Right kidney (tissue), 1 donor: Measurements from ENCODE around the gene ATOH1.

ENCODE experiments used
- DNase-seq: peaks from one replicate; pipeline ENCODE4 v3.0.0-alpha.2; 2016

ATOH1 gene

DNA sequence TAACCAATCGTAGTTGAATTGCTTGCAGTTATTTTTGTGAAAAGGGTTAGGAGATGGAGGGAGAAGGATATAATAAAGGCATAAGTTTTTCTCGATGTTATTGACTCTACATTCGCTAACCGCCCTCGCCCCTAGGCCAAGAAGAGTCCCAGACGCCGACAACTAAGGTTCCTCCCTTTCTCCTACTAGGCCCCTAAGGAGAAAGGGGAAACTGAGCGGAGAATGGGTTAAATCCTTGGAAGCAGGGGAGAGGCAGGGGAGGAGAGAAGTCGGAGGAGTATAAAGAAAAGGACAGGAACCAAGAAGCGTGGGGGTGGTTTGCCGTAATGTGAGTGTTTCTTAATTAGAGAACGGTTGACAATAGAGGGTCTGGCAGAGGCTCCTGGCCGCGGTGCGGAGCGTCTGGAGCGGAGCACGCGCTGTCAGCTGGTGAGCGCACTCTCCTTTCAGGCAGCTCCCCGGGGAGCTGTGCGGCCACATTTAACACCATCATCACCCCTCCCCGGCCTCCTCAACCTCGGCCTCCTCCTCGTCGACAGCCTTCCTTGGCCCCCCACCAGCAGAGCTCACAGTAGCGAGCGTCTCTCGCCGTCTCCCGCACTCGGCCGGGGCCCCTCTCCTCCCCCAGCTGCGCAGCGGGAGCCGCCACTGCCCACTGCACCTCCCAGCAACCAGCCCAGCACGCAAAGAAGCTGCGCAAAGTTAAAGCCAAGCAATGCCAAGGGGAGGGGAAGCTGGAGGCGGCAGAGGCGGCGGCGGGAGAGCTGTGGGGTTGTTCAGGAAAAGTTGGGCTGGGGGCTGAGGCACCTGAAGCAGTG, 5.9 kb downstream of the ATOH1 start:
- peak; percentile 73 for DNase-seq

DNA sequence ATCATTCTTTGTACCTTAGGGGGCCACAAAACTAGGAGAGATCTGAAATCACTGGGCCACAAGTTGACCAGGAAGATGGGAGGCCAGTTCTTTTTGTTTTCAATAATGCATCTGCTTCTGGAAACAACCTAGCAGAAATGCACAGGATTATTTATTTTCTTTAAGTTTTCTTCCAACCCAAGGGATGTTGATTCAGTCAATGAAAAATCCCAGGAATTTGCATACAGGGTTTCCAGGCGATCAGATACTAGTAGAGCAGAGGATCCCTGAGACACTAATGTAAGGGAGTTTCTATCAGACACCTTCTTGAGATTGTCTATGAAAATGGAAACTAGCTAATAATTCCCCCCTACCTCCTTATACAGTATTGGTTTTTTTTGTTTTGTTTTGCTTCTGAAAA, 7.4 kb downstream of the ATOH1 start:
- DNase-seq, result no peak

- no peak for DNase-seq
These were observed 11.2 kb downstream of the ATOH1 start for GRCh38 chr4:93839704-93840103.

DNA sequence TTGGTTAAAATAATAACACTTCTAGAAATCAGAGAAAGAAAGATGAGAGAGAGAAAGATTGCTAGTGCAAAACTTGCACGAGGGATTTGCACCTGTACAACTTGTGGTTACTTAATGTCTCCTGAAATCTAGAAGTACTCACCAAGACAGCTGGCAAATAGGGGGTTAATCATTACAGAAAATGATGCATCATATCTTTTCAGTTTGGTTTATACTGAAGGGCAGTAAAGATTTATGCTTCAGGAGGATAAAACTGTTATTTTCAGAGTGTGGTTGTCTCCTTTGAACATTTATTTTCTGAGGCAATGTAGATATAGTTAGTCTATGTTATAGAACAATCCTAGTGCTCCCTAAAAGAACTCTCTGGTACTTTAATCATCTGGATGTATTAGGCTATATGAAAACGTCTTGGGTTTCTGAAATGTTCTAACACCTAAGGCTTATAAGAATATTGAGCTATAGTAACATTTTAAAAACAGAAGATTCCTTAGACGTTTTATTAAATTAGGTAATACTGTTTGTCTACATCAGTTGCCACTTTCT, 13.3 kb downstream of the ATOH1 start:
- DNase-seq, result no peak

DNA sequence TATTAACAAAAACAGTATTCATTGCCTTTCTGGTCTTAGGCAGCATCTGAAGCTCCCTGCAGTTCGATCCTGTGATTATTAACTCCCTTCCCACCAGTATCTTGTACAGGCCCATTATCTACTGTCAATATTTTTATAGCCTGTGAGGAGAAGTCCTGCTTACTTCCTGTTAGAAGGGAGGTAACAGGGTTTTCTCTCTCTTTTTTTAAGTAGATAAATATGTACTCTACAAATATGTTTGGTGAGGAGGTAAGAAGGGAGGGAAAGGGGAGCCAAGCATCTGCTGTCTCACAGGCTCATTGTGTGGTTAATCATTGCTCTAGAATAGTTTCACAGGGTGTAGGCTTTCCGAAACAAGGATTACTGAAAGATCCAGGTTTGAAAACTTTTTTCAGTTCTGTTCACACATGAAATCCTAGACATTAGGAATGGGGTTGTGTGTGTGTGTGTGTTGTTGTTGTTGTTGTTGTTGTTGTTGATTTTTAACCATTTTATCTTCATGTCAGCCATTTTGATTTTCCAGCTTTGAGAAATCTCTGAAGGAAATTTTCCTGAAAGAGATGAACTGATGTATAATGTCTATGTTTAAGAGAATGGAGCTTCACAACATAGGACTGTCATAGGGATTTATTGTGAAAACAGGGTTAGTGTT, 14.2 kb downstream of the ATOH1 start:
- DNase-seq, result no peak

- no peak for DNase-seq
These were observed 15.2 kb downstream of the ATOH1 start for GRCh38 chr4:93843772-93844171.

DNA sequence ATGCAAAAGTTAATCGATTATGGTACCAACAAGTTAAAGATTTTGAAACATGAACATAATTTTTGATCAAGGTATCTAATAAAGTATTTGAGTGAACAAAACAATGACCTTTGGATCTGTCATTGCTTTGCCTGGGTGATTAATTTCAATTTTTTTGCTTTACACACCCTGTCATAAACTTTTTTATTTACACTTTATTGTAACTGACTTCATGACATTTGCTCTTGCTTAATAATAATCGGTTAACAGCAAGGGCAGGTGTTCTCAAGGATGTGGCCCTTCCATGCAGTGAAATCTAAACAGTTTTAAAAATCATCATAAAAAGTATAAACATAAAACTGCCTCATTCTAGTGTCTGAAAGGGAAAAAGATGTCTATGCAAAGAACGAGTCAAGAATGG, 24.1 kb downstream of the ATOH1 start:
- no peak for DNase-seq

GRCh38 chr4:93855926-93856325, 27.4 kb downstream of the ATOH1 start:
- DNase-seq, result no peak

GRCh38 chr4:93865650-93866049, 37.1 kb downstream of the ATOH1 start:
- no peak for DNase-seq

- DNase-seq, result no peak
These were observed 39.0 kb downstream of the ATOH1 start for GRCh38 chr4:93867416-93868001.

DNA sequence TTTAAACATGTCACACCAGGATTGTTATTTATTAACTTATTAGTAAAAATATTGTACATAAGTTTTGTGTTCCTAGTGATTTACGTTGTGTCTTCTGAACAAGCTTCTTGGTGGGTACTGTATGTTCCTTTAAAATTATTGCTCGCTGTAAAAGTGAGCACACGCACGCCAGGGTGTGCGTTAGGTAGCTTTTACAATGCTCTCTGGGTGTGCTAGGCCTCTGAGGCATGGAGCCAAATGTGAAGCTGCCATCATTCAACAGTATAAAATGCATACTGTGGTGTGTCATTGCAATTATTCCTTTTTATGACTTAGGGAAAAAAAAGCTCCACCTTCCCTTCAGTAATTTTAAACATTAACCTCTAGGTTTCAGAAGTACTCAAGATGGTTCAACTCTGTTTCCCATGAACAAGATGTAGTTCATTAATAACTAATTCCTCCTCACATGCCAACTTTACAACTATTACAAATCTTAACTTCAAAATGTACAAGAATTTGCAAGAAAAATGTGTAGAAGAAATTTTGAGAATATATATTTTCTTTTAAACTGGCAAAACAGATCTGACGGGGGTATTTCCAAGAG, 42.4 kb downstream of the ATOH1 start:
- peak; percentile 2 for DNase-seq

DNA sequence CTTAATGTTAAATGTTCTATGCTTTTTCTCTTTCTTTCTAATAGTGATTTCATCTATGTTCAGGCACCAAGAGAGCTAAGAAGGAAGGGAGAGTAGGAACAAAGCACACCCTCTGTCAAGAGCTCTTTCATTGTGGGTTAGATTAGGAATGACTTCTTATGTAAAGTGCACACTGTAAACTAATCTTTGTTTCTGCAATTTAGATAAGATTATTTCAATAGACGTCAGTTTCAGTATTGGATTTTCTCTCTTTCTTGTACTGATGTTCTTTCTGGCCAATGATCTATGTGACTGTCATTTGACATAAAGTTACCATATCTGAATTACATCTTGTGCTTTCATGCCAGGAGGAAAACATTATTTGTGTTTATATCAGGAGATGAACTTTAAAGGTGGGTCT, 48.2 kb downstream of the ATOH1 start:
- no peak for DNase-seq

- no peak for DNase-seq
These were observed 50.0 kb downstream of the ATOH1 start for GRCh38 chr4:93878566-93878965.

DNA sequence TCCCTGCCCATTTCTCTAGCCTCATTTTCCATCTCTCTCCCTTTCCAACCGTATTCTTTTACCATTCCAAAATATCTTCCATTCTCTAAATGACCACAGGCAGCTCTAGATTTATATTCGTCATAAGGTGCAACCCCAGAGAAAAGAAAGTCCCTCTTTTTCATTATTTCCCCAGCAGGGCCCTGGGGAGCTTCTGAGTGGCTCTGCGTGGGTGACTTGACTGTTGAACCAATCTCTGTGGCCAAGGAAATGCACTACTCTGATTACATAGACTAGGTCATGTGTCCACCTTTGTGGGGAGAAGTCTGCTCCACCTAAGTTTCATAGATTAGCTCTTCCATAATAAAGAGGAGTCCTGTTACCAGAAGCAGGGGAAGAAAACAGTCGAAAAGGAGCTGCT, 51.4 kb downstream of the ATOH1 start:
- no peak for DNase-seq
